Measurements from ENCODE around the gene BTBD7.

The BTBD7 gene

DNA sequence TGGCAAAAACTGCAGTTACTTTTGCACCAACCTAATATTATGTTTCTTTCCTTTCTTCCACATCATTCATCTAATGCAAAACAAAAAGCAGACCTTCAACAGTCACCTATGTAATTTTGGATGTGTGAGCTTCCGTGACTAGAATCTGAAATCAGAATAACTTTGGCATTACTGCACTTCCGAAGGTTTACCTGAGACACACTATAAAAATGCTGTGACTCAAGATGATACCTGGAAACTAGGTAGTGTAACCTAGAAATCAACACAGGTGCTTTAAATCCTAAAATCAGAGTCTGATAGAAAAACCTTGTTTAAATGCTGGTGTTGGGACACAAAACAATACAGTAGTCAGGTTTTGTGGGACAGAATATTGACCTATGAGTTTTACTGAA is 2.2 kb downstream of the BTBD7 start:
- DNase-seq (ENCODE audit: low read depth), result no peak
- no peak overlapping the region for H3K4me3 ChIP-seq (replicated peaks; ENCODE audit: low read depth, low read length)
- TF ChIP-seq, protein P1, sequence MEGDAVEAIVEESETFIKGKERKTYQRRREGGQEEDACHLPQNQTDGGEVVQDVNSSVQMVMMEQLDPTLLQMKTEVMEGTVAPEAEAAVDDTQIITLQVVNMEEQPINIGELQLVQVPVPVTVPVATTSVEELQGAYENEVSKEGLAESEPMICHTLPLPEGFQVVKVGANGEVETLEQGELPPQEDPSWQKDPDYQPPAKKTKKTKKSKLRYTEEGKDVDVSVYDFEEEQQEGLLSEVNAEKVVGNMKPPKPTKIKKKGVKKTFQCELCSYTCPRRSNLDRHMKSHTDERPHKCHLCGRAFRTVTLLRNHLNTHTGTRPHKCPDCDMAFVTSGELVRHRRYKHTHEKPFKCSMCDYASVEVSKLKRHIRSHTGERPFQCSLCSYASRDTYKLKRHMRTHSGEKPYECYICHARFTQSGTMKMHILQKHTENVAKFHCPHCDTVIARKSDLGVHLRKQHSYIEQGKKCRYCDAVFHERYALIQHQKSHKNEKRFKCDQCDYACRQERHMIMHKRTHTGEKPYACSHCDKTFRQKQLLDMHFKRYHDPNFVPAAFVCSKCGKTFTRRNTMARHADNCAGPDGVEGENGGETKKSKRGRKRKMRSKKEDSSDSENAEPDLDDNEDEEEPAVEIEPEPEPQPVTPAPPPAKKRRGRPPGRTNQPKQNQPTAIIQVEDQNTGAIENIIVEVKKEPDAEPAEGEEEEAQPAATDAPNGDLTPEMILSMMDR (IDR thresholded peaks at IDR 0.05; ENCODE audit: low read length, missing control alignments), result no peak

DNA sequence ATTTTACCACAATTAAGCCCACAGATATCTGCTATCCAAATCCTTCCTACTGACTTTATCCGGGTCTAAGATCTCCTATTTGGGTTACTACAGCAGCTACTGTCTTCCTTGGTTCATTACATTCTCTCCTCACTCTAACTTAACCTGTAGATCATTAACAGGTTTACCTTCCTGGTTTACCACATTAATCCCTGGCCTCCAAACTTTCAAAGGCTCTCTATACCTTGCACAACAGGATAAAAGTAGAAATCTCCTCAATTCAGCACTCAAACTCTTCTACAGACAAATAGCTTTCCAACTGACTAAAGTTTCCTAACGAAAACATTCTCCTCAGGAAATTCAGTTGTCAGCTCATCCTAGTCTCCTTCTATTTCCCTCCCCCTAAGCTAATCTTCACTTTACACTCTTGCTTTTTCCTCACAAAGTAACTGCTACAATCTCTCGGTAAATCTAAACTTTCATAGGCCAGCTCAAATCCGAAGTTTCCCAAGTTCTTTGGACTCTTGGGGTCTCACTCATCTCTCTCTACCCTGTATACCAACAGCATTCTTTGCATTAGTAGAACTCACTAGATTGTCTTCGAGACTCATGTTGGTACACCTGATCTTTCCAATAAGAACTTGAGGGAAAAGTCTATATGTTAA is 2.7 kb downstream of the BTBD7 start:
- no peak overlapping the region for H3K4me3 ChIP-seq (replicated peaks; ENCODE audit: low read depth, low read length)
- no peak for DNase-seq (ENCODE audit: low read depth)
- TF ChIP-seq, protein P1 (IDR thresholded peaks at IDR 0.05; ENCODE audit: low read length, missing control alignments), result no peak

DNA sequence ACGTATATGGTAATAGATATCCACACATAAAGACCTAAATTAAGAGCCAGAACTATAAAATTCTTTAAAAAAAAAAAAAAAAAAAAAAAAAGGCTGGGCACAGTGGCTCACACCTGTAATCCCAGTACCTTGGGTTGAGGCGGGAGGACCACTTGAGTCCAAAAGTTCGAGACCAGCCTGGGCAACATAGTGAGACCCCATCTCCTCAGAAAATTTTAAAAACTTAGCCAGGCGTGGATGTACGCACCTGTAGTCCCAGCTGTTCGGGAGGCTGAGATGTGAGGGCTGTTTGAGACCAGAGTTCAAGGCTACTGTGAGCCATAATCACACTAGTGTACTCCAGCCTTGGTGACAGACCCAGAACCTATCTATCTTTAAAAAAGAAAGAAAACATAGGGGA is 4.3 kb downstream of the BTBD7 start:
- no peak overlapping the region for H3K4me3 ChIP-seq (replicated peaks; ENCODE audit: low read depth, low read length)
- TF ChIP-seq, protein P1 (IDR thresholded peaks at IDR 0.05; ENCODE audit: low read length, missing control alignments), result no peak
- DNase-seq (ENCODE audit: low read depth), result no peak

DNA sequence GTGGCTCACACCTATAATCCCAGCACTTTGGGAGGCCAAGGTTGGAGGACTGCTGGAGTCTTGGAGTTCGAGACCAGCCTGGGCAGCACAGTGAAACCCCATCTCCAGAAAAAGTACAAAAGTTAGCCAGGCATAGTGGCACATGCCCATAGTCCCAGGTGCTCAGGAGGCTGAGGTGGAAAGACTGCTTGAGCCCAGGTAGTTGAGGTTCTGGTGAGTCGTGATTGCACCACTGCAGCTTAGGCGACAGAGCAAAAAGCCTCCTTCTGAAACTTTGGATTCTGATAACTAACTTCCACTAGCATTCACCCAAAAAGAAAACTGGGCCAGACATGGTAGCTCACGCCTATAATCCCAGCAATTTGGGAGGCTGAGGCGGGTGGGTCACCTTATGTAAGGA is 6.6 kb downstream of the BTBD7 start:
- TF ChIP-seq, protein P1 (IDR thresholded peaks at IDR 0.05; ENCODE audit: low read length, missing control alignments), result no peak
- no peak overlapping the region for H3K4me3 ChIP-seq (replicated peaks; ENCODE audit: low read depth, low read length)
- DNase-seq (ENCODE audit: low read depth), result no peak

DNA sequence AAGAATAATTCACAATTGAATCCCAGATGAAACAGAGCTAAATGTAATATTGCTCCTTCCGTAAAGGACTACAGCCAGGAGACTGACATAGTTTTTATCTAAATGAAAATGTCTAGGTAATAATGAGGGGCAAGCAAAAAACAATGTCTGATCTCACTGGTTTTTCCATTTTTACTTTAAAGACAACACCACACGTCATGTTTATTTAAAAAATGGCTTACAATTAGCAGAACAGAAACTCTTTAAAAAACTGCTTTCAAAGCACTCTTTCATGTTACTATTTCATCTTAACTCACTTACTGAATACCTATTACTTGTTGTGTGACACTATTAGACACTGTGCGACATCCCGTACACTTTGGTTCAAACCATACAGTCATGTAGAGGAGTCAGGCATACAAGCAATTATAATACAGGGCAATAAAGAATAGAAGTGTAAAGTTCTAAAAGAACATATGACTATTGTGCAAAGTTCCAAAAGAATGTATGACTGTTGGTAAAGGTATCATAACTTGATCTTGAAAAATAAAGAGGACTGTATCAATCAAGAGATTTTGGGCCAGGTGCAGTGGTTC is 9.1 kb downstream of the BTBD7 start:
- no peak for DNase-seq (ENCODE audit: low read depth)
- H3K4me3 ChIP-seq (replicated peaks; ENCODE audit: low read depth, low read length), result no peak overlapping the region
- TF ChIP-seq, protein P1 (IDR thresholded peaks at IDR 0.05; ENCODE audit: low read length, missing control alignments), result no peak

DNA sequence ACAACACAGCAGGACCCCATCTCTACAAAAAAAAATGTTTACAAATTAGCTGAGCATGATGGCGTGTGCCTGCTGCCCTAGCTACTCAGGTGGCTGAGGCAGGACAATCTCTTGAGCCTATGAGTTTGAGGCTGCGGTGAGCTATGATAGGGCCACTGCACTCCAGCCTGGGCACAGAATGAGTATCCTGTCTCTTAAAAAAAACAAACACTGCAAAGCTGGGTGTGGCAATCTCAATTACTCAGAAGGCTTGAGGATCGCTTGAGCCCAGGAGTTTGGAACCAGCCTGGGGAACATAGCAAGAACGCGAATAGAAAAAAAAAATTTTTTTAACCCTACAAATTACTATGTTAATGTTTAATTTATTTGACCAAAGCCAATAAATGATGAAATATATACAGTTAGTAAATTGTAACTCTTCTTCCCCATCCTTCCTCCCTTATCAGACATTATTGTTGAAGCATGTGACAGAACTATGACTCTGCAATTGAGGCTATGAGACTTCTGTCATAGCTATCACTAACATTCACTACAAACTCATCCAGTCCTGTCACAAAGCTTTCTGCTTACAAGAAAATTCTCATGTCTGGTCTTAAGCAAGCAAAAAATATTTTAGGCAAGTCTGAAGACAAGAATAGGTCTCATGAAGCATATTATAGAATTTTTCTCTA is 9.8 kb downstream of the BTBD7 start:
- DNase-seq (ENCODE audit: low read depth), result no peak
- TF ChIP-seq, protein P1 (IDR thresholded peaks at IDR 0.05; ENCODE audit: low read length, missing control alignments), result no peak
- no peak overlapping the region for H3K4me3 ChIP-seq (replicated peaks; ENCODE audit: low read depth, low read length)

Data from fibroblast of pulmonary artery (primary cell).